ENCODE results near the gene EPHA3.

GRCh38 chr3:89276116-89276515 is 168.7 kb downstream of the EPHA3 start:
- TF ChIP-seq, protein P1, sequence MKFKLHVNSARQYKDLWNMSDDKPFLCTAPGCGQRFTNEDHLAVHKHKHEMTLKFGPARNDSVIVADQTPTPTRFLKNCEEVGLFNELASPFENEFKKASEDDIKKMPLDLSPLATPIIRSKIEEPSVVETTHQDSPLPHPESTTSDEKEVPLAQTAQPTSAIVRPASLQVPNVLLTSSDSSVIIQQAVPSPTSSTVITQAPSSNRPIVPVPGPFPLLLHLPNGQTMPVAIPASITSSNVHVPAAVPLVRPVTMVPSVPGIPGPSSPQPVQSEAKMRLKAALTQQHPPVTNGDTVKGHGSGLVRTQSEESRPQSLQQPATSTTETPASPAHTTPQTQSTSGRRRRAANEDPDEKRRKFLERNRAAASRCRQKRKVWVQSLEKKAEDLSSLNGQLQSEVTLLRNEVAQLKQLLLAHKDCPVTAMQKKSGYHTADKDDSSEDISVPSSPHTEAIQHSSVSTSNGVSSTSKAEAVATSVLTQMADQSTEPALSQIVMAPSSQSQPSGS (tag by site-specific recombination; IDR thresholded peaks at IDR 0.05; ENCODE audit: low read depth): no peak
- no peak for TF ChIP-seq ZNF274 (IDR thresholded peaks at IDR 0.05; ENCODE audit: low read length)
- TF ChIP-seq ZNF274 (tag by site-specific recombination; IDR thresholded peaks at IDR 0.05; ENCODE audit: borderline replicate concordance): no peak
- no peak for TF ChIP-seq HOXA7 (CRISPR knock-in tag; IDR thresholded peaks at IDR 0.05; ENCODE audit: borderline replicate concordance)
